Stomach (tissue), 4 donors: ENCODE measurements around the gene REC8.

ENCODE experiments used
- EP300 ChIP-seq: sonication (generic); formaldehyde crosslinking; IDR thresholded peaks from one replicate; pipeline ENCODE4 v1.6.1; 2017; ENCODE audit warnings: antibody characterized with exemption
- POLR2A ChIP-seq, 4 donors: fragments of 450-650 bp; IDR thresholded peaks; one replicate each; pipeline ENCODE4 v1.6.1; 2016; ENCODE audit warnings: antibody characterized with exemption in 4 of 4, control low read depth in 2 of 4, mild to moderate bottlenecking in 1 of 4, moderate library complexity in 1 of 4
- POLR2AphosphoS5 ChIP-seq, 3 donors: sonication (generic); formaldehyde crosslinking; IDR thresholded peaks; one replicate each; pipeline ENCODE4 v1.6.1; 2016; ENCODE audit warnings: antibody characterized with exemption in 3 of 3
- TF ChIP-seq, protein P1 (sequence below), 7 experiments: fragments of 450-650 bp in 4 of 7; fragments of 200-600 bp in 3 of 7; sonication (generic) in 3 of 7; IDR thresholded peaks; one replicate each; pipeline ENCODE4 v1.5.1; 2016 to 2019; ENCODE audit warnings: antibody characterized with exemption in 7 of 7, control low read depth in 2 of 7, mild to moderate bottlenecking in 1 of 7

DNA sequence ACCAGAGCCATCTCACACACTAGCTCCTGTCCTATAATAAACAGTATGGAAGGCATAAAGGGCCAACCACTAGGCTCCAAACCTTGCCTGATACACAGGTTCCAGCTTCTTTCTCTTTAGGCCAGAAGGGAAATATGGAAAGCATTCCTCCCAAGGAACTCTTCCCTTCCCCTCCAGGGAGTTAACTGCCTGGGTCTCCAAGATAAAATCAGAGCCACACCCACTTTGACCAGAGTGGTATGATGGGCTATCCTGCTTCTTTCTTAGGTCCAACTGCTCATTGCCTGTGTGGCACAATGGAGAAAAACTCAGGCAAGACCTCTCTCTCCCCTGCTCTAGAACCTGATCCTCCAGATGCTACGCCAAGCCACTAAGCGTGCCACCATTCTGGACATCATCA lies 35.7 kb downstream of the REC8 start:
- TF ChIP-seq, protein P1, sequence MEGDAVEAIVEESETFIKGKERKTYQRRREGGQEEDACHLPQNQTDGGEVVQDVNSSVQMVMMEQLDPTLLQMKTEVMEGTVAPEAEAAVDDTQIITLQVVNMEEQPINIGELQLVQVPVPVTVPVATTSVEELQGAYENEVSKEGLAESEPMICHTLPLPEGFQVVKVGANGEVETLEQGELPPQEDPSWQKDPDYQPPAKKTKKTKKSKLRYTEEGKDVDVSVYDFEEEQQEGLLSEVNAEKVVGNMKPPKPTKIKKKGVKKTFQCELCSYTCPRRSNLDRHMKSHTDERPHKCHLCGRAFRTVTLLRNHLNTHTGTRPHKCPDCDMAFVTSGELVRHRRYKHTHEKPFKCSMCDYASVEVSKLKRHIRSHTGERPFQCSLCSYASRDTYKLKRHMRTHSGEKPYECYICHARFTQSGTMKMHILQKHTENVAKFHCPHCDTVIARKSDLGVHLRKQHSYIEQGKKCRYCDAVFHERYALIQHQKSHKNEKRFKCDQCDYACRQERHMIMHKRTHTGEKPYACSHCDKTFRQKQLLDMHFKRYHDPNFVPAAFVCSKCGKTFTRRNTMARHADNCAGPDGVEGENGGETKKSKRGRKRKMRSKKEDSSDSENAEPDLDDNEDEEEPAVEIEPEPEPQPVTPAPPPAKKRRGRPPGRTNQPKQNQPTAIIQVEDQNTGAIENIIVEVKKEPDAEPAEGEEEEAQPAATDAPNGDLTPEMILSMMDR (IDR thresholded peaks at IDR 0.05), result no peak
- TF ChIP-seq EP300 (no peak), POLR2AphosphoS5 (IDR thresholded peaks at IDR 0.05) (no peak), POLR2A (IDR thresholded peaks at IDR 0.05) (no peak)
